Esophagus squamous epithelium (tissue), 5 donors: Measurements from ENCODE around the gene TPRKB. TPM values are rescaled to one million over a fixed set of nuclear protein-coding genes. Genes with fewer than 3 reads are reported as not detected.

Experiments
- DNase-seq: peaks from one replicate; lab custom pipeline; 2025; lab: John Stamatoyannopoulos, UW
- H3K27ac ChIP-seq, 4 donors: fragments of 200-600 bp; sonication (generic); one replicate each; pipeline ENCODE4 v1.5.1; 2016 to 2019; ENCODE audit warnings: mild to moderate bottlenecking in 1 of 4
- H3K27me3 ChIP-seq, 4 donors: fragments of 200-600 bp; sonication (generic); 1 replicate in 3 of 4; 2 replicates in 1 of 4; pipeline versions ENCODE4 v1.5.1 to v1.6.0; 2017 to 2021; ENCODE audit warnings: antibody characterized with exemption in 1 of 4
- H3K36me3 ChIP-seq, 3 donors: fragments of 200-600 bp; sonication (generic); one replicate each; pipeline ENCODE4 v1.5.1; 2016 to 2019
- H3K4me1 ChIP-seq, 3 donors: fragments of 200-600 bp; sonication (generic); one replicate each; pipeline ENCODE4 v1.5.1; 2017 to 2019
- H3K4me3 ChIP-seq, 4 donors: fragments of 200-600 bp; sonication (generic); 1 replicate in 3 of 4; 2 replicates in 1 of 4; pipeline ENCODE4 v1.5.1; 2016 to 2019; ENCODE audit warnings: mild to moderate bottlenecking in 2 of 4, moderate library complexity in 1 of 4
- H3K9me3 ChIP-seq, 3 donors: fragments of 200-600 bp; sonication (generic); one replicate each; pipeline ENCODE4 v1.5.1; 2016 to 2019
- POLR2A ChIP-seq, 4 donors: fragments of 450-650 bp; IDR thresholded peaks; one replicate each; pipeline ENCODE4 v1.6.1; 2017; ENCODE audit warnings: antibody characterized with exemption in 4 of 4, mild to moderate bottlenecking in 4 of 4, moderate library complexity in 3 of 4
- WGBS, 2 donors: methylation state at CpG; one replicate each; pipeline ENCODE4 v1.1.5; 2018; 5-methylcytosine and 5-hydroxymethylcytosine counted together
- intact Hi-C: fragments of 100-400 bp; cut with DNase I; formaldehyde crosslinking; loops from one replicate; pipeline ENCODE4 v1.15.0; 2022
- total RNA-seq, 4 donors: library from RNA; depleted of rRNA; stranded (reverse); fragments of >200 nt; gene quantifications; one replicate each; pipeline ENCODE4 v1.1.0, GENCODE V29; 2016
- TF ChIP-seq, protein P1 (sequence below), 6 experiments: fragments of 450-650 bp in 4 of 6; fragments of 200-600 bp in 2 of 6; sonication (generic) in 2 of 6; IDR thresholded peaks; one replicate each; pipeline ENCODE4 v1.5.1; 2016 to 2019; ENCODE audit warnings: antibody characterized with exemption in 6 of 6, mild to moderate bottlenecking in 4 of 6, moderate library complexity in 4 of 6
- donor health status: DM: yes; HTN: yes; CAD: no.

The TPRKB gene
- total RNA-seq, 4 donors from 2014 or later = 23.3 to 49.8 (median 44.9) TPM

DNA sequence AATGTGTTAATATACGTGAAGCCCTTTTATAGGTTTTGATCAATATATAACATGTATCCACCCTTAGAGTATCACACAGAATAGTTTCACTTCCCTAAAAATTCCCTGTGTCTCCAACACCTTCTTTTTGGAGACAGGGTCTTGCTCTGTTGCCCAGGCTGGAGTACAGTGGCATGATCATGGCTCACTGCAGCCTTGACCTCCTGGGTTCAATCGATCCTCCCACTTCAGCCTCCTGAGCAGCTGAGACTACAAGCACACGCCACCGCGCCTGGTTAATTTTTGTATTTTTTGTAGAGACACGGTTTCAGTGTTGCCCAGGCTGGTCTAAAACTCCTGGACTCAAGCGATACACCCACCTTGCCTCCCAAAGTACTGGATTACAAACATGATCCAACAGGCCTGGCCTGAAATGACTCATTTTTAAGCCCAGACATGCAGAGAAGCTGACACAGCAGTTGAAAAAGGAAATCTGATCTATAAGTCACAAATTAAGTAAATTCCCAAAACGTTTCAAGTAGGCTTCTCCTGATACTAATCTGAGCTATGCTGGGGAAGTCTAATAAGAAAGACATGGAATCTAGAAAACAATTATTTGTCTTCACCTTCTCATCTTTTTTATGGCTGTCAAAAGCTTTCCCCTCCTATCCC, 39.8 kb upstream of the TPRKB start:
- Histone ChIP-seq H3K4me3 (peak overlapping the region in 1 of 4 donors; percentile 22), H3K27me3 (no peaks in the 10 kb centered on the region), H3K4me1 (peaks cover 0 to 42% (median 12%) of the 10 kb centered on the region in 3 donors), H3K27ac (peak overlapping the region; percentile 12 to 98 (median 84)), H3K36me3 (peaks cover 0 to 54% (median 16%) of the 10 kb centered on the region in 3 donors), H3K9me3 (no peaks in the 10 kb centered on the region)
- intact Hi-C loops = loop anchor here (10.0 kb wide), 1 partner anchor 82 kb away; no protein-coding TSS in a partner anchor
- WGBS, 2 donors = 56 to 61% methylated on average over 6 to 8 of the region's 8 CpGs
- DNase-seq = no peak
- TF ChIP-seq, protein P1, sequence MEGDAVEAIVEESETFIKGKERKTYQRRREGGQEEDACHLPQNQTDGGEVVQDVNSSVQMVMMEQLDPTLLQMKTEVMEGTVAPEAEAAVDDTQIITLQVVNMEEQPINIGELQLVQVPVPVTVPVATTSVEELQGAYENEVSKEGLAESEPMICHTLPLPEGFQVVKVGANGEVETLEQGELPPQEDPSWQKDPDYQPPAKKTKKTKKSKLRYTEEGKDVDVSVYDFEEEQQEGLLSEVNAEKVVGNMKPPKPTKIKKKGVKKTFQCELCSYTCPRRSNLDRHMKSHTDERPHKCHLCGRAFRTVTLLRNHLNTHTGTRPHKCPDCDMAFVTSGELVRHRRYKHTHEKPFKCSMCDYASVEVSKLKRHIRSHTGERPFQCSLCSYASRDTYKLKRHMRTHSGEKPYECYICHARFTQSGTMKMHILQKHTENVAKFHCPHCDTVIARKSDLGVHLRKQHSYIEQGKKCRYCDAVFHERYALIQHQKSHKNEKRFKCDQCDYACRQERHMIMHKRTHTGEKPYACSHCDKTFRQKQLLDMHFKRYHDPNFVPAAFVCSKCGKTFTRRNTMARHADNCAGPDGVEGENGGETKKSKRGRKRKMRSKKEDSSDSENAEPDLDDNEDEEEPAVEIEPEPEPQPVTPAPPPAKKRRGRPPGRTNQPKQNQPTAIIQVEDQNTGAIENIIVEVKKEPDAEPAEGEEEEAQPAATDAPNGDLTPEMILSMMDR (IDR thresholded peaks at IDR 0.05) = no peak
- TF ChIP-seq POLR2A (IDR thresholded peaks at IDR 0.05) = no peak

DNA sequence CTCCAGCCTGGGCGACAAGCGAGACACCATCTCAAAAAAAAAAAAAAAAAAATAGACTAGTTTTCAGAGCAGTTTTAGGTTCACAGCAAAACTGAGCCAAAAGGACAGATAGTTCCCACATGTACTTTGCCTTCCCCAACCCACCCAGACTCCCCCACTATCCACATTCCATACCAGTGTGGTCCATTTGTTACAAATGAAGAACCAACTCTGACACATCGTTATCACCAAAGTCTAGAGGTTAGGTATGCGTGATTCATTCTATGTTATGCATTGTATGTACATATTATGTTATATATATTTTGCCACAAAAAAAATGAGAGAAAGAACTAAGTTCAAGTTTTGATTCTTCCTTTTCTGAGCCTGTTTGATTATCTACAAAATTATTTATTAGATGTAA, 39.2 kb upstream of the TPRKB start:
- Histone ChIP-seq H3K27ac (peak overlapping the region in 2 of 4 donors; percentile 96 to 98), H3K27me3 (no peaks in the 10 kb centered on the region), H3K9me3 (no peaks in the 10 kb centered on the region), H3K4me3 (no peak overlapping the region), H3K36me3 (peaks cover 0 to 60% (median 16%) of the 10 kb centered on the region in 3 donors), H3K4me1 (peaks cover 0 to 42% (median 12%) of the 10 kb centered on the region in 3 donors)
- no peak for DNase-seq
- TF ChIP-seq POLR2A (IDR thresholded peaks at IDR 0.05) = no peak
- TF ChIP-seq, protein P1 (IDR thresholded peaks at IDR 0.05) = no peak
- intact Hi-C loops = loop anchor here (10.0 kb wide), 1 partner anchor 82 kb away; no protein-coding TSS in a partner anchor
- WGBS, 2 donors = 83 to 88% methylated on average over 4 of the region's 4 CpGs

DNA sequence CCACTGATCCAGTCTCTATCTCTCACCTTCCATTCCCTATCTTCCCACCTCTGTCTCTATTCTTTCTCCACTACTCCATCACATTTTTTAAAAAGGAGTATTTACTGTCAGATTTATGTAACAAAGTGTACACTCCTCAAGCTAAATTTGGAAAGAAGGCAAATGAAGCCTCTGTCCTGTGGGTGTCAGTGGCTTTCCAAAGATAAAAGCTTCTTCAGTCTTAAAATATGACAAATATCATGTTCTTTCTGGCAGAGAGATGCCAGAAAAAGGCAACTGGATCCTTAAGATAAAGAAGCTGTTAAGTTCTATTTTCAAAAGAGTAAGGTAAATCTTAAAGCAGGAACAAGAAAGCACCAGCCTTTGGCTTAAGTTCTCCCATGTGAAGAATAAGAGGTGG, 35.7 kb upstream of the TPRKB start:
- no peaks in the 10 kb centered on the region for H3K9me3 ChIP-seq
- peaks cover 0 to 20% (median under 1%) of the 10 kb centered on the region in 3 donors for H3K4me1 ChIP-seq
- no peak overlapping the region for H3K4me3 ChIP-seq
- no peak overlapping the region for H3K27ac ChIP-seq
- TF ChIP-seq, protein P1 (IDR thresholded peaks at IDR 0.05) = no peak
- no peak for TF ChIP-seq POLR2A (IDR thresholded peaks at IDR 0.05)
- no peaks in the 10 kb centered on the region for H3K27me3 ChIP-seq
- DNase-seq = no peak
- intact Hi-C loops = loop anchor here (10.0 kb wide), 1 partner anchor 78 kb away; no protein-coding TSS in a partner anchor
- peaks cover 0 to 96% (median 36%) of the 10 kb centered on the region in 3 donors for H3K36me3 ChIP-seq

DNA sequence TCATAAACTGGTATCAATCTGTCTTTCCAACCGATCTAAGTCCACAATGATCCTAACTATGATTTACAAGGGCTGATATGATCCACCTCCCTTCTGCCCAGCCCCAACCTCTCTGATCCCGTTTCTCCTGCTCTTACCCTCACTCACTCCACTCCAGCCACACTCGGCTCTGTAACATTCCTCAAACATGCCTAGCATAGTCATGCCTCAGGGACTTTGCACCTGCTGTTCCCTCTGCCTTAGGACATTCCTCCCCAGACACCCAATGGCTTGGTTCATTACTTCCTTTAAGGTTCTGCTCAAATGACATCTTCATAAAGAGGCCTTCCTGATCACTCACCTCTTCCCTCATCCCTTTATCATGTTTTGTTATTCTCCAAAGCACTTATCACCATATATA, 33.6 kb upstream of the TPRKB start:
- intact Hi-C loops = loop anchor here (10.0 kb wide), 1 partner anchor 76 kb away; no protein-coding TSS in a partner anchor
- Histone ChIP-seq H3K27me3 (no peaks in the 10 kb centered on the region), H3K27ac (no peak overlapping the region), H3K4me1 (no peaks in the 10 kb centered on the region), H3K36me3 (peaks cover 5 to 99% (median 36%) of the 10 kb centered on the region in 3 donors), H3K9me3 (no peaks in the 10 kb centered on the region), H3K4me3 (no peak overlapping the region)
- WGBS, 2 donors = 72 to 87% methylated on average over 3 of the region's 3 CpGs
- TF ChIP-seq, protein P1 (IDR thresholded peaks at IDR 0.05) = no peak
- TF ChIP-seq POLR2A (IDR thresholded peaks at IDR 0.05) = no peak
- no peak for DNase-seq

DNA sequence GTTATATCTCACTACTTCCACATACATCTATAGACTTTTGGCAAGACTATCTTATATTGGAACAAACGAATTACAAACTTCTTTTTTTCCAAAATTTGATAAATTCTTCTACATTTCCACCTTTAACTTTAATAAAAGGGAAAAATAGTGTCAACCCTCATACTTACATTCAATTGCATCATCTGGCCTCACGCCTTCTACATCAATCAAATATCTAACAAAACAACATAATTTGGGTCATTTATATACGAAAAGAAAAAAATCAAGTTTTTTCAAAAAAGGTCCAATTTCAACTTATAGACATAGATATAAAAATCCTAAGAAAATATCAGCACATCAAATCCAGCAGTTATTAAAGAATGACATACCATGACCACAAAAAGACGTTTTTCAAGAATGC, 29.8 kb upstream of the TPRKB start:
- TF ChIP-seq POLR2A (IDR thresholded peaks at IDR 0.05) = no peak
- TF ChIP-seq, protein P1 (IDR thresholded peaks at IDR 0.05) = no peak
- DNase-seq = no peak
- Histone ChIP-seq H3K36me3 (peaks cover 5 to 99% (median 40%) of the 10 kb centered on the region in 3 donors), H3K4me3 (no peak overlapping the region), H3K9me3 (no peaks in the 10 kb centered on the region), H3K27me3 (no peaks in the 10 kb centered on the region), H3K4me1 (peaks cover 0 to 11% (median 0%) of the 10 kb centered on the region in 3 donors), H3K27ac (no peak overlapping the region)
- WGBS, 2 donors = 88 to 93% methylated on average over 4 of the region's 4 CpGs
- intact Hi-C loops = no loop called here
